Kidney epithelial cell (primary cell): Measurements from ENCODE around the gene DPP9. TPM values are rescaled to one million over a fixed set of nuclear protein-coding genes. Genes with fewer than 3 reads are reported as not detected.

Experiments
- DNase-seq: peaks from one replicate; pipeline ENCODE4 v3.0.0-alpha.2; 2010; ENCODE audit warnings: low read depth
- H3K27me3 ChIP-seq: 2 replicates; pipeline ENCODE4 v1.6.0; 2011; ENCODE audit warnings: low read length; ENCODE audit not compliant: control insufficient read depth, insufficient read depth
- H3K36me3 ChIP-seq: 2 replicates; pipeline ENCODE4 v1.5.1; 2011; ENCODE audit warnings: low read length; ENCODE audit not compliant: control insufficient read depth, insufficient read depth
- H3K4me3 ChIP-seq: 2 replicates; pipeline ENCODE4 v1.5.1; 2011; ENCODE audit warnings: low read depth, mild to moderate bottlenecking, control low read depth, low read length
- total RNA-seq: library from RNA; depleted of rRNA; stranded (reverse); fragments of >200 nt; gene quantifications from 2 replicates; pipeline ENCODE4 v1.2.3, GENCODE V29; 2015
- TF ChIP-seq, protein P1 (sequence below): IDR thresholded peaks from 2 replicates; pipeline ENCODE4 v1.5.1; 2011; ENCODE audit warnings: mild to moderate bottlenecking, moderate library complexity, low read length, control low read depth, inconsistent platforms; ENCODE audit not compliant: insufficient read depth, poor library complexity, severe bottlenecking

Gene DPP9
- total RNA-seq, 1 donor from 2014 or later: 67.8 TPM

GRCh38 chr19:4697304-4697703 lies 26.3 kb downstream of the DPP9 start:
- Histone ChIP-seq H3K36me3 (peaks cover 7% of the 10 kb centered on the region), H3K4me3 (no peak overlapping the region), H3K27me3 (no peaks in the 10 kb centered on the region)
- no peak for DNase-seq
- TF ChIP-seq, protein P1, sequence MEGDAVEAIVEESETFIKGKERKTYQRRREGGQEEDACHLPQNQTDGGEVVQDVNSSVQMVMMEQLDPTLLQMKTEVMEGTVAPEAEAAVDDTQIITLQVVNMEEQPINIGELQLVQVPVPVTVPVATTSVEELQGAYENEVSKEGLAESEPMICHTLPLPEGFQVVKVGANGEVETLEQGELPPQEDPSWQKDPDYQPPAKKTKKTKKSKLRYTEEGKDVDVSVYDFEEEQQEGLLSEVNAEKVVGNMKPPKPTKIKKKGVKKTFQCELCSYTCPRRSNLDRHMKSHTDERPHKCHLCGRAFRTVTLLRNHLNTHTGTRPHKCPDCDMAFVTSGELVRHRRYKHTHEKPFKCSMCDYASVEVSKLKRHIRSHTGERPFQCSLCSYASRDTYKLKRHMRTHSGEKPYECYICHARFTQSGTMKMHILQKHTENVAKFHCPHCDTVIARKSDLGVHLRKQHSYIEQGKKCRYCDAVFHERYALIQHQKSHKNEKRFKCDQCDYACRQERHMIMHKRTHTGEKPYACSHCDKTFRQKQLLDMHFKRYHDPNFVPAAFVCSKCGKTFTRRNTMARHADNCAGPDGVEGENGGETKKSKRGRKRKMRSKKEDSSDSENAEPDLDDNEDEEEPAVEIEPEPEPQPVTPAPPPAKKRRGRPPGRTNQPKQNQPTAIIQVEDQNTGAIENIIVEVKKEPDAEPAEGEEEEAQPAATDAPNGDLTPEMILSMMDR: no peak

GRCh38 chr19:4695224-4695731 lies 28.4 kb downstream of the DPP9 start:
- TF ChIP-seq, protein P1: no peak
- DNase-seq: no peak
- Histone ChIP-seq H3K4me3 (no peak overlapping the region), H3K36me3 (peaks cover 8% of the 10 kb centered on the region), H3K27me3 (no peaks in the 10 kb centered on the region)

DNA sequence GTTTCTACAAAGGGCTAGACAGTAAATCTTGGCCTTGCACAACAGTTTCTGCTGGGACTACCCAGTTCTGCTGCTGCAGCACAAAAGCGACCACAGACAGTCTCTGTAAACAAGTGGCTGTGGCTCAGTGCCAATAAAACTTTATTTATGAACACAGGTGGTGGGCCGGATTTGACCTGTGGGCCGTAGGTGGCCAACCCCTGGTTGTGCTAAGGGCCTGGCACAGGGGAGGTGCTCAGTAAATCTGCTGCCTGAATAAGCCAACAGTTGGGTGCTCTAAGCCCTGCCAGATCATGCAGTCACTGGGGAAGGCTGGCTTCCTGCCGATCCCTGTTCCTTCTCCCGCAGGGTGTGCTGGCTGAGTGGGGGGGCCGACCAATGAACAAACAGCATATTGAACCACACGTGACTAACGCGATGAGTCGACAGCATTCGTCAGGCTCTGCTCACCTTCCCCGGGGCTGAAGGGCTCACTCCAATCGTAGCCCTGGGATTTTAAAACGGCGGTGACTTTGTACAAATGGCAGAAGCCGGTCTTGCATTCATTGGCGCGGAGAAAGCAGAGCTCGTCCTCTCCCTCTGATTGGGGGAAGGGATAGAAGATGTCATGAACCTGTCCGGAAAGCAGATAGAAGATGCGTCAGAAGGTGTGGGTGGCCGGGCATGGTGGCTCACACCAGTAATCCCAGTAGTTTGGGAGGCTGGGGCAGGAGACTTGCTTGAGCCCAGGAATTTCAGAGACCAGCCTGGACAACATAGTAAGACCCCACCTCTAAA lies 29.2 kb downstream of the DPP9 start:
- H3K27me3 ChIP-seq: no peaks in the 10 kb centered on the region
- peak; percentile 90 for DNase-seq
- H3K36me3 ChIP-seq: peaks cover 8% of the 10 kb centered on the region
- no peak overlapping the region for H3K4me3 ChIP-seq
- TF ChIP-seq, protein P1: no peak

DNA sequence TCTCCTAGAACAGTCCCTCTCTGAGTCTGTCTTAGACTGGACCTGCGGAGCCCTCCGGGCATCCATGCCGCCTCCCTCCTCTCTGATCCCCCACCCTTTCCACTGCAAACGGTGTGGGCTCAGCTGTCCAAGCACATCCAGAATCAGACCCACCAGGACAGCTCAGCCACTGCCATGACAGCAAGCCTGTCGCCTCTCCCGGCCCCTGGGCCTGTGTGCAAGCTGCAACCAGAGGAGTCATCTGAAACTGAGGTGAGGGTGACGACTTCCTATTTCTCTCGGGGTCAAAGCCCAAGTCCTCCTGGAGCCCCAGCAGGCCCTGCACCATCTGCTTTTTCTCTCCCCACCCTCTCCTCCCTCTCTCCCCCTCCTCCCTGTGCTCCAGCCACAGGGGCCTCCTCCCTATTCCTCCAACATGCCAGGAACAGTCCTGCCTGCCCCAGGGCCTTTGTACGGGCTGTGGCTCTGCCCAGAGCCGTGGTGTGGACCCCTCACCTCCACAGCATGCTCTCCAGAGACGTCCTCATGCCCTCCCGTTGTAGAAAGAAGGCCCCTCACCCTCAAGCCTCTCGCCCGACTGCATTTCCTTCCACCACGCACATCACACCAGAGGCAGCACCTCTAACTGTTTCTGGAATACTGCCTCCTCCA lies 30.0 kb downstream of the DPP9 start:
- Histone ChIP-seq H3K4me3 (no peak overlapping the region), H3K27me3 (no peaks in the 10 kb centered on the region), H3K36me3 (peaks cover 8% of the 10 kb centered on the region)
- no peak for DNase-seq
- TF ChIP-seq, protein P1: no peak

GRCh38 chr19:4693078-4693350 lies 30.6 kb downstream of the DPP9 start:
- no peaks in the 10 kb centered on the region for H3K27me3 ChIP-seq
- peaks cover 8% of the 10 kb centered on the region for H3K36me3 ChIP-seq
- TF ChIP-seq, protein P1: no peak
- no peak for DNase-seq
- H3K4me3 ChIP-seq: no peak overlapping the region
